Stimulated activated CD8-positive, alpha-beta memory T cell treated with anti-CD3 and anti-CD28 coated beads, Interleukin-4, amount 100 ng/mL, for 4 hours (primary cell): ENCODE measurements around the gene TBKBP1.
A peak's percentile ranks its signal among the peaks of the same experiment; 100 is the strongest.
"Not testable (repeated sequence)": the region's sequence is repeated elsewhere in the genome, so short reads cannot be mapped to it uniquely, and the experiment has no call there.

Experiments
- DNase-seq, 2 donors: peaks; one replicate each; pipeline ENCODE4 v3.0.0-alpha.2; 2020; ENCODE audit warnings: low read depth in 2 of 2, low spot score in 1 of 2

Gene TBKBP1

GRCh38 chr17:47731396-47731795 lies 37.4 kb downstream of the TBKBP1 start:
- DNase-seq = no peak

GRCh38 chr17:47732399-47733046 lies 38.6 kb downstream of the TBKBP1 start:
- DNase-seq = no peak

GRCh38 chr17:47733047-47733673 lies 39.2 kb downstream of the TBKBP1 start, which contains the start of gene TBX21:
TBX21 (plus strand) TSS chr17:47733236; CDS start chr17:47733455, 219 bp downstream.
- peak; percentile 84 to 91 for DNase-seq

GRCh38 chr17:47733674-47734410 lies 39.9 kb downstream of the TBKBP1 start:
- DNase-seq = no peak

GRCh38 chr17:47735139-47735464 lies 41.1 kb downstream of the TBKBP1 start:
- no peak for DNase-seq

GRCh38 chr17:47735536-47736011 lies 41.6 kb downstream of the TBKBP1 start:
- no peak for DNase-seq

- no peak for DNase-seq
Measured at GRCh38 chr17:47736501-47737495, 42.8 kb downstream of the TBKBP1 start.

GRCh38 chr17:47738178-47738577 lies 44.2 kb downstream of the TBKBP1 start:
- no peak for DNase-seq

- no peak for DNase-seq
Measured at GRCh38 chr17:47739150-47739549, 45.2 kb downstream of the TBKBP1 start.

- DNase-seq = not testable (repeated sequence)
Measured at GRCh38 chr17:47739945-47740344, 46.0 kb downstream of the TBKBP1 start.

- DNase-seq = no peak
Measured at GRCh38 chr17:47741109-47741792, 47.3 kb downstream of the TBKBP1 start.

- no peak for DNase-seq
Measured at GRCh38 chr17:47741793-47742145, 47.8 kb downstream of the TBKBP1 start.

- no peak for DNase-seq
Measured at GRCh38 chr17:47742319-47743181, 48.6 kb downstream of the TBKBP1 start.

- DNase-seq = no peak
Measured at GRCh38 chr17:47744168-47745036, 50.4 kb downstream of the TBKBP1 start.

- DNase-seq = no peak
Measured at GRCh38 chr17:47745037-47745380, 51.0 kb downstream of the TBKBP1 start.

- no peak for DNase-seq
Measured at GRCh38 chr17:47751471-47751870, 57.5 kb downstream of the TBKBP1 start.

- no peak for DNase-seq
Measured at GRCh38 chr17:47757386-47757785, 63.4 kb downstream of the TBKBP1 start.

- no peak for DNase-seq
Measured at GRCh38 chr17:47760409-47761140, 66.6 kb downstream of the TBKBP1 start.
